Upper lobe of left lung (tissue), 4 donors: ENCODE measurements around the gene NR3C2.

Source experiments
- EP300 ChIP-seq, 4 donors: sonication (generic); formaldehyde crosslinking; IDR thresholded peaks; one replicate each; pipeline ENCODE4 v1.5.1; 2017; ENCODE audit warnings: antibody characterized with exemption in 4 of 4, control low read depth in 2 of 4
- POLR2A ChIP-seq, 4 donors: fragments of 450-650 bp; IDR thresholded peaks; one replicate each; pipeline ENCODE4 v1.5.1; 2016 to 2017; ENCODE audit warnings: antibody characterized with exemption in 4 of 4, mild to moderate bottlenecking in 2 of 4

DNA sequence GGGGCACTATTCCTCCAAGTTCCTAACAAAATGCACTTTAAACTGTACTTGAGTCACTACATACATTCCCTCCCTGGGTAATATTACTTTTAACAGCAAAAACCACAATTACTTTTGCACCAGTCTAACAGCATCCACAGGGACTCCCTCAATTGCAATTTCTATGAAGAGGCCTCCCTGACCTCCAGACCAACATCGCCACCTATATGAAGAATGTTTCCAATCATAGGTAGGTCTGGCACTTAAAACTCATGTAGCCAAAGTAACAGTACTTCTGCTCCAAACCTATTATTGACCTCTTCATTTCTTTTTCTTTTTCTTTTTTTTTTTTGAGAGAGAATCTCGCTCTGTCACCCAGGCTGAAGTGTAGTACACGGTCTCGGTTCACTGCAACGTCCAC lies 15.6 kb downstream of the NR3C2 start:
- TF ChIP-seq EP300 (IDR thresholded peaks at IDR 0.05), result no peak
- TF ChIP-seq POLR2A (IDR thresholded peaks at IDR 0.05), result no peak
